GM23338 (cell line): ENCODE data around the gene SPCS1. TPM values are rescaled to one million over a fixed set of nuclear protein-coding genes. Genes with fewer than 3 reads are reported as not detected.

Experiments
- ATAC-seq: fragments of 200-7000 bp; cut with Tn5 transposase; 3 replicates; pipeline ENCODE4 v1.9.1; 2020
- DNase-seq: peaks from one replicate; pipeline ENCODE4 v3.0.0-alpha.2; 2015; ENCODE audit warnings: low spot score
- H2AFZ ChIP-seq: fragments of 200-600 bp; sonication (generic); 2 replicates; pipeline ENCODE4 v1.8.0; 2016; ENCODE audit warnings: antibody characterized with exemption, mild to moderate bottlenecking, moderate library complexity
- H3F3A ChIP-seq: fragments of 200-600 bp; sonication (generic); replicated peaks from 2 replicates; pipeline ENCODE4 v1.8.0; 2017; ENCODE audit warnings: antibody characterized with exemption, mixed run types, low read depth
- H3K27ac ChIP-seq: fragments of 200-600 bp; sonication (generic); 2 replicates; pipeline ENCODE4 v1.6.1; 2016; ENCODE audit warnings: low read depth
- H3K27me3 ChIP-seq: fragments of 200-600 bp; sonication (generic); 2 replicates; pipeline ENCODE4 v1.8.0; 2016; ENCODE audit warnings: mild to moderate bottlenecking, mixed run types, moderate library complexity; ENCODE audit not compliant: insufficient read depth
- H3K36me3 ChIP-seq: fragments of 200-600 bp; sonication (generic); 2 replicates; pipeline ENCODE4 v1.8.0; 2016; ENCODE audit warnings: mild to moderate bottlenecking; ENCODE audit not compliant: insufficient read depth
- H3K4me1 ChIP-seq: fragments of 200-600 bp; sonication (generic); 2 replicates; pipeline ENCODE4 v1.8.0; 2016; ENCODE audit warnings: mild to moderate bottlenecking, moderate library complexity; ENCODE audit not compliant: insufficient read depth
- H3K4me2 ChIP-seq: fragments of 200-600 bp; sonication (generic); 2 replicates; pipeline ENCODE4 v1.7.1; 2017; ENCODE audit warnings: mixed run types
- H3K4me3 ChIP-seq: fragments of 200-600 bp; sonication (generic); 2 replicates; pipeline ENCODE4 v1.6.1; 2016; ENCODE audit warnings: mixed run types
- H3K79me2 ChIP-seq: fragments of 200-600 bp; sonication (generic); replicated peaks from 2 replicates; pipeline ENCODE4 v1.8.0; 2017; ENCODE audit warnings: mild to moderate bottlenecking; ENCODE audit not compliant: insufficient read depth
- H3K9me2 ChIP-seq: fragments of 200-600 bp; sonication (generic); 2 replicates; pipeline ENCODE4 v1.8.0; 2017; ENCODE audit not compliant: insufficient read depth
- H4K20me1 ChIP-seq: fragments of 200-600 bp; sonication (generic); replicated peaks from 2 replicates; pipeline ENCODE4 v1.8.0; 2017; ENCODE audit warnings: mild to moderate bottlenecking; ENCODE audit not compliant: insufficient read depth
- H3K27ac Mint-ChIP-seq: 2 replicates; pipeline ENCODE4 v1.8.0; 2020; ENCODE audit warnings: inconsistent platforms, mild to moderate bottlenecking, moderate library complexity, mixed read lengths
- H3K27me3 Mint-ChIP-seq: 3 replicates; pipeline ENCODE4 v1.8.0; 2022; ENCODE audit warnings: low read depth, mild to moderate bottlenecking, moderate library complexity, mixed read lengths, inconsistent platforms; ENCODE audit not compliant: insufficient read depth, poor library complexity
- H3K36me3 Mint-ChIP-seq: 3 replicates; pipeline ENCODE4 v1.8.0; 2021; ENCODE audit warnings: low read depth, mild to moderate bottlenecking, inconsistent platforms, moderate library complexity, mixed read lengths
- H3K4me1 Mint-ChIP-seq: 3 replicates; pipeline ENCODE4 v1.8.0; 2020; ENCODE audit warnings: mild to moderate bottlenecking, inconsistent platforms, mixed read lengths
- H3K4me3 Mint-ChIP-seq: 3 replicates; pipeline ENCODE4 v1.8.0; 2021; ENCODE audit warnings: moderate library complexity, mild to moderate bottlenecking, inconsistent platforms, mixed read lengths
- H3K9me3 Mint-ChIP-seq: 3 replicates; pipeline ENCODE4 v1.8.0; 2020; ENCODE audit warnings: moderate library complexity, mild to moderate bottlenecking, inconsistent platforms, mixed read lengths
- CREB1 ChIP-seq: fragments of 250-450 bp; sonication (Bioruptor Pico); IDR thresholded peaks from 2 replicates; pipeline ENCODE4 v1.5.0; 2020; ENCODE audit warnings: low read depth, mild to moderate bottlenecking, moderate library complexity
- EZH2 ChIP-seq: fragments of 200-600 bp; sonication (generic); IDR thresholded peaks from one replicate; pipeline ENCODE4 v1.8.0; 2017; ENCODE audit warnings: antibody characterized with exemption, mild to moderate bottlenecking, low read depth; ENCODE audit not compliant: unreplicated experiment
- EZH2phosphoT487 ChIP-seq: fragments of 200-600 bp; sonication (generic); IDR thresholded peaks from one replicate; pipeline ENCODE4 v1.8.1; 2018; ENCODE audit warnings: antibody characterized with exemption; ENCODE audit not compliant: unreplicated experiment
- JUNB ChIP-seq: IDR thresholded peaks from one replicate; pipeline ENCODE4 v1.6.1; 2016; ENCODE audit warnings: antibody characterized with exemption; ENCODE audit not compliant: unreplicated experiment
- NANOG ChIP-seq: IDR thresholded peaks from 2 replicates; pipeline ENCODE4 v1.6.1; 2016; ENCODE audit warnings: antibody characterized with exemption, borderline replicate concordance
- POLR2AphosphoS5 ChIP-seq: IDR thresholded peaks from 2 replicates; pipeline ENCODE4 v1.6.1; 2016; ENCODE audit warnings: antibody characterized with exemption, low read depth
- STAT1 ChIP-seq: IDR thresholded peaks from one replicate; pipeline ENCODE4 v1.6.1; 2016; ENCODE audit warnings: antibody characterized with exemption; ENCODE audit not compliant: unreplicated experiment
- ZNF114 ChIP-seq: fragments of 250-450 bp; sonication (Bioruptor Pico); IDR thresholded peaks from 2 replicates; pipeline ENCODE4 v1.5.0; 2020; ENCODE audit warnings: mild to moderate bottlenecking, moderate library complexity
- ZNF331 ChIP-seq: fragments of 250-450 bp; sonication (Bioruptor Pico); IDR thresholded peaks from 2 replicates; pipeline ENCODE4 v1.5.0; 2020; ENCODE audit warnings: low read depth, mild to moderate bottlenecking, moderate library complexity
- polyA plus RNA-seq: library from polyadenylated mRNA; unstranded; fragments of >200 nt; fragmentation: Nextera tagmentation; extraction: Ambion mirVana; gene quantifications from 2 replicates; pipeline ENCODE4 v1.2.1, GENCODE V29; 2016
- total RNA-seq: library from RNA; depleted of rRNA; stranded (reverse); fragments of >200 nt; shearing (Covaris generic); gene quantifications from 2 replicates; pipeline ENCODE4 v1.2.3, GENCODE V29; 2014
- TF ChIP-seq, protein P1 (sequence below): IDR thresholded peaks from one replicate; pipeline ENCODE4 v1.6.1; 2018; ENCODE audit warnings: antibody characterized with exemption; ENCODE audit not compliant: unreplicated experiment
- TF ChIP-seq, protein P2 (sequence below), 2 experiments: fragments of 200-600 bp in 1 of 2; sonication (generic) in 1 of 2; conservative IDR thresholded peaks; 2 replicates each; pipeline versions ENCODE4 v1.5.1 to v1.6.1; 2016 to 2017; ENCODE audit warnings: antibody characterized with exemption in 2 of 2, low read depth in 2 of 2, mild to moderate bottlenecking in 2 of 2, moderate library complexity in 1 of 2
- TF ChIP-seq, protein P3 (sequence below): IDR thresholded peaks from 2 replicates; pipeline ENCODE4 v1.6.1; 2016; ENCODE audit warnings: antibody characterized with exemption
- TF ChIP-seq, protein P4 (sequence below): fragments of 250-450 bp; sonication (Bioruptor Pico); IDR thresholded peaks from 2 replicates; pipeline ENCODE4 v1.5.0; 2020; ENCODE audit warnings: mild to moderate bottlenecking, moderate library complexity

Gene SPCS1
- total and polyA plus RNA-seq, 2 experiments from 2014 or later: 165 to 288 TPM

DNA sequence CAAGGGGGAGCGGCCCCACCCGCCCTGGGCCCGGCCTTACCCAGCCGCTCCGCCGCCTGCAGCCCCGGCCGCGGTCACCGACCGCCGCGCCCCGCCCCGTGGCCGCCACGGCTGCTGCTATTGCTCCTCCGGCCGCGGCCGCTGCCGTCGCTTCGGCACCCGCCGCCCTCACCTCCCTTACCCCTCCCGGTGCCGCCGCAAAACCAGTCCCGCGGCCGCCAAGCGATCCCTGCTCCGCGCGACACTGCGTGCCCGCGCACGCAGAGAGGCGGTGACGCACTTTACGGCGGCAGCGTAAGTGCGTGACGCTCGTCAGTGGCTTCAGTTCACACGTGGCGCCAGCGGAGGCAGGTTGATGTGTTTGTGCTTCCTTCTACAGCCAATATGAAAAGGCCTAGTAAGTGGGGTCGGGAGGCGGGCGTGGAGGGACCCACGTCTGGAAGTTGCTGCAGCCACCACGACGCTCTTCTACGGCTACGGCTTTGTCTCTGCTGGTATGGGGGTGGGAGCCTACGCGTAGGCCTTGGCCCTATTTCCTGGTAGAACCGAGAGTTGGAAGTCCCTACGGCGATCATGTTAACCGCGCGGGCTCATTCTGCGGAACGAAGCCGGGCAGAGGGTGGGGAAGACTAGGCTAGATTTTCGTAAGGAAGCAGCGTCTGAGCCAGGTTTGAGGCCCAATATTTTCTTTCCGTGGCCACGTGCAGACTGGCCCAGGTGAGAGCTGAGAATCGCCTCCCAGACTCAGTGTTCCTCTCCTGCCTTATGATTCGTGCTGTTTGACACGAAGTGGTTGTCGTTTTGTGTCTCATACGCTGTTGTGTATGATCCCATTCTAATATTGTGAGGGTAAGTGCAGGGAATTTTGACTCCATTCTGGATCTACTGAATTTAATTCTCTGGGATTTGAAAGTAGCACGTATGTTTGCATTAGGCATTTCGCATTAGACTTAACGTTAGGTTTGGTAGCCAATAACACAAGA, 19.9 kb upstream of the SPCS1 start, which contains the start of the genes GNL3 and PBRM1:
GNL3 (plus strand) TSS at position 324 of the 983 bp plus-strand sequence; CDS start at position 385, 61 bp downstream.
PBRM1 (minus strand) TSS at position 205 of the 983 bp plus-strand sequence.
- Histone ChIP-seq H3K27ac (peak within 1 kb of the TSS; percentile 78), H3K27me3 (no peaks in the 10 kb centered on the region), H2AFZ (no peak within 1 kb of the TSS), H3K36me3 (peaks cover 41% of the 10 kb centered on the region), H3K79me2 (peaks cover 87% of the 10 kb centered on the region), H4K20me1 (peaks cover 13% of the 10 kb centered on the region), H3K9me2 (no peaks in the 10 kb centered on the region), H3K4me2 (peak within 1 kb of the TSS; percentile 99), H3K4me1 (peaks cover 12% of the 10 kb centered on the region; the same call in 1 of the 2 replicates), H3F3A (peaks cover 37% of the 10 kb centered on the region), H3K4me3 (peak within 1 kb of the TSS; percentile 99)
- Mint-ChIP-seq H3K36me3 (peaks cover 56% of the 10 kb centered on the region), H3K9me3 (no peaks in the 10 kb centered on the region), H3K27ac (peak within 1 kb of the TSS; percentile 99), H3K27me3 (peaks cover 11% of the 10 kb centered on the region), H3K4me3 (peak within 1 kb of the TSS; percentile 99), H3K4me1 (peaks cover 26% of the 10 kb centered on the region)
- DNase-seq: peak; percentile 96
- peak; percentile 71 for ATAC-seq
- TF ChIP-seq, protein P1, sequence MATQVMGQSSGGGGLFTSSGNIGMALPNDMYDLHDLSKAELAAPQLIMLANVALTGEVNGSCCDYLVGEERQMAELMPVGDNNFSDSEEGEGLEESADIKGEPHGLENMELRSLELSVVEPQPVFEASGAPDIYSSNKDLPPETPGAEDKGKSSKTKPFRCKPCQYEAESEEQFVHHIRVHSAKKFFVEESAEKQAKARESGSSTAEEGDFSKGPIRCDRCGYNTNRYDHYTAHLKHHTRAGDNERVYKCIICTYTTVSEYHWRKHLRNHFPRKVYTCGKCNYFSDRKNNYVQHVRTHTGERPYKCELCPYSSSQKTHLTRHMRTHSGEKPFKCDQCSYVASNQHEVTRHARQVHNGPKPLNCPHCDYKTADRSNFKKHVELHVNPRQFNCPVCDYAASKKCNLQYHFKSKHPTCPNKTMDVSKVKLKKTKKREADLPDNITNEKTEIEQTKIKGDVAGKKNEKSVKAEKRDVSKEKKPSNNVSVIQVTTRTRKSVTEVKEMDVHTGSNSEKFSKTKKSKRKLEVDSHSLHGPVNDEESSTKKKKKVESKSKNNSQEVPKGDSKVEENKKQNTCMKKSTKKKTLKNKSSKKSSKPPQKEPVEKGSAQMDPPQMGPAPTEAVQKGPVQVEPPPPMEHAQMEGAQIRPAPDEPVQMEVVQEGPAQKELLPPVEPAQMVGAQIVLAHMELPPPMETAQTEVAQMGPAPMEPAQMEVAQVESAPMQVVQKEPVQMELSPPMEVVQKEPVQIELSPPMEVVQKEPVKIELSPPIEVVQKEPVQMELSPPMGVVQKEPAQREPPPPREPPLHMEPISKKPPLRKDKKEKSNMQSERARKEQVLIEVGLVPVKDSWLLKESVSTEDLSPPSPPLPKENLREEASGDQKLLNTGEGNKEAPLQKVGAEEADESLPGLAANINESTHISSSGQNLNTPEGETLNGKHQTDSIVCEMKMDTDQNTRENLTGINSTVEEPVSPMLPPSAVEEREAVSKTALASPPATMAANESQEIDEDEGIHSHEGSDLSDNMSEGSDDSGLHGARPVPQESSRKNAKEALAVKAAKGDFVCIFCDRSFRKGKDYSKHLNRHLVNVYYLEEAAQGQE: no peak
- TF ChIP-seq, protein P2, sequence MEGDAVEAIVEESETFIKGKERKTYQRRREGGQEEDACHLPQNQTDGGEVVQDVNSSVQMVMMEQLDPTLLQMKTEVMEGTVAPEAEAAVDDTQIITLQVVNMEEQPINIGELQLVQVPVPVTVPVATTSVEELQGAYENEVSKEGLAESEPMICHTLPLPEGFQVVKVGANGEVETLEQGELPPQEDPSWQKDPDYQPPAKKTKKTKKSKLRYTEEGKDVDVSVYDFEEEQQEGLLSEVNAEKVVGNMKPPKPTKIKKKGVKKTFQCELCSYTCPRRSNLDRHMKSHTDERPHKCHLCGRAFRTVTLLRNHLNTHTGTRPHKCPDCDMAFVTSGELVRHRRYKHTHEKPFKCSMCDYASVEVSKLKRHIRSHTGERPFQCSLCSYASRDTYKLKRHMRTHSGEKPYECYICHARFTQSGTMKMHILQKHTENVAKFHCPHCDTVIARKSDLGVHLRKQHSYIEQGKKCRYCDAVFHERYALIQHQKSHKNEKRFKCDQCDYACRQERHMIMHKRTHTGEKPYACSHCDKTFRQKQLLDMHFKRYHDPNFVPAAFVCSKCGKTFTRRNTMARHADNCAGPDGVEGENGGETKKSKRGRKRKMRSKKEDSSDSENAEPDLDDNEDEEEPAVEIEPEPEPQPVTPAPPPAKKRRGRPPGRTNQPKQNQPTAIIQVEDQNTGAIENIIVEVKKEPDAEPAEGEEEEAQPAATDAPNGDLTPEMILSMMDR (conservative IDR thresholded peaks at IDR 0.05; ENCODE audit: low read depth in 2 of 2): no peak
- no peak for TF ChIP-seq JUNB
- no peak for TF ChIP-seq STAT1
- TF ChIP-seq CREB1 (CRISPR knock-in tag): peak; percentile 90
- no peak for TF ChIP-seq NANOG
- TF ChIP-seq, protein P3, sequence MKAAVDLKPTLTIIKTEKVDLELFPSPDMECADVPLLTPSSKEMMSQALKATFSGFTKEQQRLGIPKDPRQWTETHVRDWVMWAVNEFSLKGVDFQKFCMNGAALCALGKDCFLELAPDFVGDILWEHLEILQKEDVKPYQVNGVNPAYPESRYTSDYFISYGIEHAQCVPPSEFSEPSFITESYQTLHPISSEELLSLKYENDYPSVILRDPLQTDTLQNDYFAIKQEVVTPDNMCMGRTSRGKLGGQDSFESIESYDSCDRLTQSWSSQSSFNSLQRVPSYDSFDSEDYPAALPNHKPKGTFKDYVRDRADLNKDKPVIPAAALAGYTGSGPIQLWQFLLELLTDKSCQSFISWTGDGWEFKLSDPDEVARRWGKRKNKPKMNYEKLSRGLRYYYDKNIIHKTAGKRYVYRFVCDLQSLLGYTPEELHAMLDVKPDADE: peak; percentile 85
- no peak for TF ChIP-seq ZNF331 (CRISPR knock-in tag)
- TF ChIP-seq, protein P4, sequence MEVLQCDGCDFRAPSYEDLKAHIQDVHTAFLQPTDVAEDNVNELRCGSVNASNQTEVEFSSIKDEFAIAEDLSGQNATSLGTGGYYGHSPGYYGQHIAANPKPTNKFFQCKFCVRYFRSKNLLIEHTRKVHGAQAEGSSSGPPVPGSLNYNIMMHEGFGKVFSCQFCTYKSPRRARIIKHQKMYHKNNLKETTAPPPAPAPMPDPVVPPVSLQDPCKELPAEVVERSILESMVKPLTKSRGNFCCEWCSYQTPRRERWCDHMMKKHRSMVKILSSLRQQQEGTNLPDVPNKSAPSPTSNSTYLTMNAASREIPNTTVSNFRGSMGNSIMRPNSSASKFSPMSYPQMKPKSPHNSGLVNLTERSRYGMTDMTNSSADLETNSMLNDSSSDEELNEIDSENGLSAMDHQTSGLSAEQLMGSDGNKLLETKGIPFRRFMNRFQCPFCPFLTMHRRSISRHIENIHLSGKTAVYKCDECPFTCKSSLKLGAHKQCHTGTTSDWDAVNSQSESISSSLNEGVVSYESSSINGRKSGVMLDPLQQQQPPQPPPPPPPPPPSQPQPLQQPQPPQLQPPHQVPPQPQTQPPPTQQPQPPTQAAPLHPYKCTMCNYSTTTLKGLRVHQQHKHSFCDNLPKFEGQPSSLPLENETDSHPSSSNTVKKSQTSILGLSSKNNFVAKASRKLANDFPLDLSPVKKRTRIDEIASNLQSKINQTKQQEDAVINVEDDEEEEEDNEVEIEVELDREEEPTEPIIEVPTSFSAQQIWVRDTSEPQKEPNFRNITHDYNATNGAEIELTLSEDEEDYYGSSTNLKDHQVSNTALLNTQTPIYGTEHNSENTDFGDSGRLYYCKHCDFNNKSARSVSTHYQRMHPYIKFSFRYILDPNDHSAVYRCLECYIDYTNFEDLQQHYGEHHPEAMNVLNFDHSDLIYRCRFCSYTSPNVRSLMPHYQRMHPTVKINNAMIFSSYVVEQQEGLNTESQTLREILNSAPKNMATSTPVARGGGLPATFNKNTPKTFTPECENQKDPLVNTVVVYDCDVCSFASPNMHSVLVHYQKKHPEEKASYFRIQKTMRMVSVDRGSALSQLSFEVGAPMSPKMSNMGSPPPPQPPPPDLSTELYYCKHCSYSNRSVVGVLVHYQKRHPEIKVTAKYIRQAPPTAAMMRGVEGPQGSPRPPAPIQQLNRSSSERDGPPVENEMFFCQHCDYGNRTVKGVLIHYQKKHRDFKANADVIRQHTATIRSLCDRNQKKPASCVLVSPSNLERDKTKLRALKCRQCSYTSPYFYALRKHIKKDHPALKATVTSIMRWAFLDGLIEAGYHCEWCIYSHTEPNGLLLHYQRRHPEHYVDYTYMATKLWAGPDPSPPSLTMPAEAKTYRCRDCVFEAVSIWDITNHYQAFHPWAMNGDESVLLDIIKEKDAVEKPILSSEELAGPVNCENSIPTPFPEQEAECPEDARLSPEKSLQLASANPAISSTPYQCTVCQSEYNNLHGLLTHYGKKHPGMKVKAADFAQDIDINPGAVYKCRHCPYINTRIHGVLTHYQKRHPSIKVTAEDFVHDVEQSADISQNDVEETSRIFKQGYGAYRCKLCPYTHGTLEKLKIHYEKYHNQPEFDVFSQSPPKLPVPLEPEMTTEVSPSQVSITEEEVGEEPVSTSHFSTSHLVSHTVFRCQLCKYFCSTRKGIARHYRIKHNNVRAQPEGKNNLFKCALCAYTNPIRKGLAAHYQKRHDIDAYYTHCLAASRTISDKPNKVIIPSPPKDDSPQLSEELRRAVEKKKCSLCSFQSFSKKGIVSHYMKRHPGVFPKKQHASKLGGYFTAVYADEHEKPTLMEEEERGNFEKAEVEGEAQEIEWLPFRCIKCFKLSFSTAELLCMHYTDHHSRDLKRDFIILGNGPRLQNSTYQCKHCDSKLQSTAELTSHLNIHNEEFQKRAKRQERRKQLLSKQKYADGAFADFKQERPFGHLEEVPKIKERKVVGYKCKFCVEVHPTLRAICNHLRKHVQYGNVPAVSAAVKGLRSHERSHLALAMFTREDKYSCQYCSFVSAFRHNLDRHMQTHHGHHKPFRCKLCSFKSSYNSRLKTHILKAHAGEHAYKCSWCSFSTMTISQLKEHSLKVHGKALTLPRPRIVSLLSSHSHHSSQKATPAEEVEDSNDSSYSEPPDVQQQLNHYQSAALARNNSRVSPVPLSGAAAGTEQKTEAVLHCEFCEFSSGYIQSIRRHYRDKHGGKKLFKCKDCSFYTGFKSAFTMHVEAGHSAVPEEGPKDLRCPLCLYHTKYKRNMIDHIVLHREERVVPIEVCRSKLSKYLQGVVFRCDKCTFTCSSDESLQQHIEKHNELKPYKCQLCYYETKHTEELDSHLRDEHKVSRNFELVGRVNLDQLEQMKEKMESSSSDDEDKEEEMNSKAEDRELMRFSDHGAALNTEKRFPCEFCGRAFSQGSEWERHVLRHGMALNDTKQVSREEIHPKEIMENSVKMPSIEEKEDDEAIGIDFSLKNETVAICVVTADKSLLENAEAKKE: no peak
- TF ChIP-seq ZNF114: no peak
- TF ChIP-seq POLR2AphosphoS5: peak; percentile 97
- no peak for TF ChIP-seq EZH2phosphoT487
- TF ChIP-seq EZH2: no peak
